Caco-2 (cell line): Measurements from ENCODE around the gene CLVS2. TPM values are rescaled to one million over a fixed set of nuclear protein-coding genes. Genes with fewer than 3 reads are reported as not detected.

ENCODE experiments used
- BruUV-seq: library from RNA; stranded (reverse); fragments of 400-500 nt; replicated peaks from 2 replicates; lab custom pipeline; 2021; lab: Mats Ljungman, UMichigan
- CTCF ChIA-PET: fragments of 300-600 bp; sonication (Branson Sonifier 250); formaldehyde crosslinking; loops from one replicate; lab custom pipeline; 2022; ENCODE audit warnings: antibody characterized with exemption; lab: Charles Lee
- POLR2A ChIA-PET: fragments of 300-600 bp; sonication (Branson Sonifier 250); formaldehyde crosslinking; loops from one replicate; lab custom pipeline; 2022; ENCODE audit warnings: antibody characterized with exemption; lab: Charles Lee
- DNase-seq, 2 experiments: peaks; one replicate each; pipeline versions ENCODE4 v3.0.0 to v3.0.0-alpha.2; 2020 to 2022
- H3K27me3 ChIP-seq: replicated peaks from 2 replicates; pipeline ENCODE4 v1.6.0; 2011; ENCODE audit warnings: low read length; ENCODE audit not compliant: control insufficient read depth, insufficient read depth
- H3K36me3 ChIP-seq: 2 replicates; pipeline ENCODE4 v1.5.1; 2011; ENCODE audit warnings: low read length; ENCODE audit not compliant: control insufficient read depth, insufficient read depth
- H3K4me1 ChIP-seq: fragments of 250-450 bp; sonication (Bioruptor Pico); 2 replicates; pipeline ENCODE4 v1.5.1; 2020; ENCODE audit warnings: mild to moderate bottlenecking
- H3K4me3 ChIP-seq: 2 replicates; pipeline ENCODE4 v1.5.1; 2011; ENCODE audit warnings: low read depth, mild to moderate bottlenecking, control low read depth, low read length
- H3K9me3 ChIP-seq: fragments of 250-450 bp; sonication (Bioruptor Pico); 2 replicates; pipeline ENCODE4 v1.5.1; 2020; ENCODE audit warnings: mild to moderate bottlenecking, moderate library complexity
- H3K27ac Mint-ChIP-seq: one replicate; pipeline ENCODE4 v1.8.0; 2022; ENCODE audit warnings: mixed read lengths; ENCODE audit not compliant: unreplicated experiment
- H3K27me3 Mint-ChIP-seq: one replicate; pipeline ENCODE4 v1.8.0; 2022; ENCODE audit warnings: mixed read lengths; ENCODE audit not compliant: insufficient read depth, unreplicated experiment
- H3K36me3 Mint-ChIP-seq: one replicate; pipeline ENCODE4 v1.8.0; 2022; ENCODE audit warnings: mild to moderate bottlenecking, mixed read lengths; ENCODE audit not compliant: insufficient read depth, unreplicated experiment
- H3K4me1 Mint-ChIP-seq: one replicate; pipeline ENCODE4 v1.8.0; 2022; ENCODE audit warnings: low read depth, mixed read lengths; ENCODE audit not compliant: unreplicated experiment
- H3K4me3 Mint-ChIP-seq: one replicate; pipeline ENCODE4 v1.8.0; 2022; ENCODE audit warnings: mild to moderate bottlenecking, moderate library complexity, mixed read lengths; ENCODE audit not compliant: unreplicated experiment
- H3K9me3 Mint-ChIP-seq: one replicate; pipeline ENCODE4 v1.8.0; 2022; ENCODE audit warnings: mixed read lengths; ENCODE audit not compliant: unreplicated experiment
- intact Hi-C: fragments of 100-400 bp; cut with micrococcal nuclease; formaldehyde crosslinking; loops from one replicate; pipeline ENCODE4 v1.10.0; 2022; ENCODE audit not compliant: unreplicated experiment
- total RNA-seq: library from RNA; stranded (reverse); gene quantifications from 2 replicates; pipeline ENCODE4 v1.2.3, GENCODE V29; 2022
- TF ChIP-seq, protein P1 (sequence below), 2 experiments: fragments of 200-600 bp in 1 of 2; IDR thresholded peaks; 1 replicate in 1 of 2; 2 replicates in 1 of 2; pipeline versions ENCODE4 v1.5.1 to v1.8.0; 2011 to 2022; ENCODE audit warnings: antibody characterized with exemption in 1 of 2, control low read depth in 1 of 2, inconsistent platforms in 1 of 2, low read depth in 1 of 2, low read length in 1 of 2, mild to moderate bottlenecking in 1 of 2, moderate library complexity in 1 of 2; ENCODE audit not compliant: insufficient read depth in 1 of 2, severe bottlenecking in 1 of 2, unreplicated experiment in 1 of 2

The CLVS2 gene
- total RNA-seq, 1 experiment from 2014 or later: not detected

DNA sequence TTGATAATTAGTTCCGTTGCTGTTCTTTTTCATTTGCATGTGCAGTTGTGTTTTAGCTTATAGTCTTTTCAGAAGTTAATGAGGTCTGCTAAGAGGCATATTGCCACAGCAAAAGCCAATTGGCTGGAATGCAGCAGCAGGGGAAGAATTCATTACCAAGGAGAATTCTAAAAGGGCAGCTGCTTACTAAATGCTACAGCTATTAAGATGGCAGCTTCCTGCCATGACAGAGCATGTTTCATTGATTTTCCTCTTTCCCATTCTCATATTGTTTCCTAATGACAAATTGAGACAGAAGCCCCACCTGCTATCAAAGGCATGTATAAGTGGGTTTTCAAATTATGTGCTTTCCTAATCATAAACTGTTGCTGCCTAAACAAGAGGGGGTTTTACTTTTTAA, 66.6 kb downstream of the CLVS2 start:
- Mint-ChIP-seq H3K9me3 (no peaks in the 10 kb centered on the region), H3K27me3 (peaks cover 2% of the 10 kb centered on the region), H3K36me3 (no peaks in the 10 kb centered on the region), H3K27ac (no peak overlapping the region), H3K4me1 (peaks cover 4% of the 10 kb centered on the region), H3K4me3 (no peak overlapping the region)
- TF ChIP-seq, protein P1, sequence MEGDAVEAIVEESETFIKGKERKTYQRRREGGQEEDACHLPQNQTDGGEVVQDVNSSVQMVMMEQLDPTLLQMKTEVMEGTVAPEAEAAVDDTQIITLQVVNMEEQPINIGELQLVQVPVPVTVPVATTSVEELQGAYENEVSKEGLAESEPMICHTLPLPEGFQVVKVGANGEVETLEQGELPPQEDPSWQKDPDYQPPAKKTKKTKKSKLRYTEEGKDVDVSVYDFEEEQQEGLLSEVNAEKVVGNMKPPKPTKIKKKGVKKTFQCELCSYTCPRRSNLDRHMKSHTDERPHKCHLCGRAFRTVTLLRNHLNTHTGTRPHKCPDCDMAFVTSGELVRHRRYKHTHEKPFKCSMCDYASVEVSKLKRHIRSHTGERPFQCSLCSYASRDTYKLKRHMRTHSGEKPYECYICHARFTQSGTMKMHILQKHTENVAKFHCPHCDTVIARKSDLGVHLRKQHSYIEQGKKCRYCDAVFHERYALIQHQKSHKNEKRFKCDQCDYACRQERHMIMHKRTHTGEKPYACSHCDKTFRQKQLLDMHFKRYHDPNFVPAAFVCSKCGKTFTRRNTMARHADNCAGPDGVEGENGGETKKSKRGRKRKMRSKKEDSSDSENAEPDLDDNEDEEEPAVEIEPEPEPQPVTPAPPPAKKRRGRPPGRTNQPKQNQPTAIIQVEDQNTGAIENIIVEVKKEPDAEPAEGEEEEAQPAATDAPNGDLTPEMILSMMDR (IDR thresholded peaks at IDR 0.05; ENCODE audit: insufficient read depth in 1 of 2, low read depth in 1 of 2, low read length in 1 of 2, severe bottlenecking in 1 of 2, unreplicated experiment in 1 of 2): no peak
- ChIA-PET CTCF (no interaction called here), POLR2A (no interaction called here)
- Histone ChIP-seq H3K4me3 (no peak overlapping the region), H3K36me3 (no peaks in the 10 kb centered on the region), H3K9me3 (no peaks in the 10 kb centered on the region), H3K27me3 (no peaks in the 10 kb centered on the region), H3K4me1 (no peaks in the 10 kb centered on the region)
- no TSS peak for BruUV-seq
- intact Hi-C loops: no loop called here
- DNase-seq: no peak

DNA sequence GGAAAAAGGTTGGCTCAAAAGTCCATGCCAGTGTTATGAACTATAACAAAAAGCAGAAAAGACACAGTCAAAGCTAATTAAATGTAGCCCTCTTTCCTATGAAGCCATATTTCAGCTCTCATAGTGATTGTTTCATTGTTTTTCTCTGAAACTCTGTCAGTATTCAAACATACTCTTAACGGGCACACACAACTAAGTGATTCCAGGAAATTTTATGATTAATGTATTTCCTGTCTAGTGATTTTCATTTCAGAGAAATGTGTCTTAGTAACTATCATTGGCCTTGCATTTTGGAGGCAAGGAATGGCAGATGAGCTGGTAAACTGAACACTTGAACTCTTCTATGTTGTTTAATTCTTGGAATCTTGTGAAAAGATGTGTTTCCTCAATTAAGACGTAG, 68.0 kb downstream of the CLVS2 start:
- Histone ChIP-seq H3K27me3 (no peaks in the 10 kb centered on the region), H3K36me3 (no peaks in the 10 kb centered on the region), H3K4me3 (no peak overlapping the region), H3K9me3 (no peaks in the 10 kb centered on the region), H3K4me1 (no peaks in the 10 kb centered on the region)
- intact Hi-C loops: no loop called here
- H3K9me3 Mint-ChIP-seq: no peaks in the 10 kb centered on the region
- H3K4me1 Mint-ChIP-seq: peaks cover 2% of the 10 kb centered on the region
- H3K27me3 Mint-ChIP-seq: peaks cover 2% of the 10 kb centered on the region
- TF ChIP-seq, protein P1 (IDR thresholded peaks at IDR 0.05; ENCODE audit: insufficient read depth in 1 of 2, low read depth in 1 of 2, low read length in 1 of 2, severe bottlenecking in 1 of 2, unreplicated experiment in 1 of 2): no peak
- no peaks in the 10 kb centered on the region for H3K36me3 Mint-ChIP-seq
- BruUV-seq: no TSS peak
- ChIA-PET CTCF (no interaction called here), POLR2A (no interaction called here)
- no peak for DNase-seq
- no peak overlapping the region for H3K4me3 Mint-ChIP-seq
- H3K27ac Mint-ChIP-seq: no peak overlapping the region

DNA sequence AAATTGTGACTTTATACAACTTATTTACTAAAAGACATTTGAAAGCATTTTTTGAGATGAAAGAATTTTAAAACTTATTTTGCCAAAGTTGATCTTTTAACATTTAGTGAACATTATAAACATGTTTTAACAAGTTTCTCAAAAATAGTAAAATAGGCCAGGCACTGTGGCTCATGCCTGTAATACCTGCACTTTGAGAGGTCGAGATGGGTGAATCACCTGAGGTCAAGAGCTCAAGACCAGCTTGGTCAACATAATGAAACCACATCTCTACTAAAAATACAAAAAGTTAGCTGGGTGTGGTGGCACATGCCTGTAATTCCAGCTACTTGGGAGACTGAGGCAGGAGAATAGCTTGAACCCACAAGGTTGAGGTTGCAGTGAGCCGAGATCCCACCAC, 78.6 kb downstream of the CLVS2 start:
- Histone ChIP-seq H3K36me3 (no peaks in the 10 kb centered on the region), H3K9me3 (no peaks in the 10 kb centered on the region), H3K4me3 (no peak overlapping the region), H3K4me1 (no peaks in the 10 kb centered on the region), H3K27me3 (no peaks in the 10 kb centered on the region)
- Mint-ChIP-seq H3K9me3 (no peaks in the 10 kb centered on the region), H3K27me3 (peaks cover 3% of the 10 kb centered on the region), H3K4me3 (no peak overlapping the region), H3K27ac (no peak overlapping the region), H3K4me1 (no peaks in the 10 kb centered on the region), H3K36me3 (no peaks in the 10 kb centered on the region)
- TF ChIP-seq, protein P1 (IDR thresholded peaks at IDR 0.05; ENCODE audit: insufficient read depth in 1 of 2, low read depth in 1 of 2, low read length in 1 of 2, severe bottlenecking in 1 of 2, unreplicated experiment in 1 of 2): no peak
- ChIA-PET POLR2A (no interaction called here), CTCF (no interaction called here)
- BruUV-seq: no TSS peak
- no peak for DNase-seq
- intact Hi-C loops: no loop called here
